Testis (tissue), 5 donors: ENCODE results near the gene SRP54. TPM values are rescaled to one million over a fixed set of nuclear protein-coding genes. Genes with fewer than 3 reads are reported as not detected.
A peak's percentile ranks its signal among the peaks of the same experiment; 100 is the strongest.

Experiments
- DNase-seq: peaks from one replicate; pipeline ENCODE4 v3.0.0-alpha.2; 2019
- H3K27ac ChIP-seq, 2 donors: fragments of 200-600 bp; sonication (generic); one replicate each; pipeline ENCODE4 v1.5.1; 2019
- H3K27me3 ChIP-seq: fragments of 200-600 bp; sonication (generic); one replicate; pipeline ENCODE4 v1.5.1; 2019
- H3K36me3 ChIP-seq: fragments of 200-600 bp; sonication (generic); one replicate; pipeline ENCODE4 v1.5.1; 2017; ENCODE audit warnings: low read depth; ENCODE audit errors: missing control alignments
- H3K4me1 ChIP-seq: fragments of 200-600 bp; sonication (generic); one replicate; pipeline ENCODE4 v1.5.1; 2019
- H3K4me3 ChIP-seq, 2 donors: fragments of 200-600 bp; sonication (generic); one replicate each; pipeline ENCODE4 v1.5.1; 2017 to 2019
- H3K9me3 ChIP-seq: fragments of 200-600 bp; sonication (generic); one replicate; pipeline ENCODE4 v1.5.1; 2017
- POLR2A ChIP-seq: fragments of 450-650 bp; IDR thresholded peaks from one replicate; pipeline ENCODE4 v1.6.1; 2017; ENCODE audit warnings: antibody characterized with exemption, mild to moderate bottlenecking, moderate library complexity
- WGBS, 2 donors: methylation state at CpG; one replicate each; pipeline ENCODE4 v1.1.5; 2018; 5-methylcytosine and 5-hydroxymethylcytosine counted together
- intact Hi-C: fragments of 100-400 bp; cut with DNase I; formaldehyde crosslinking; loops from one replicate; pipeline ENCODE4 v1.15.1; 2023; ENCODE audit warnings: low total_unique reads
- long read RNA-seq, 2 donors: transcript quantifications; one replicate each; lab custom pipeline, GENCODE V29; 2026
- polyA plus RNA-seq: library from polyadenylated mRNA; stranded (reverse); fragments of 350-450 nt; fragmentation: Illumina TruSeq; extraction: RNeasy Lipid Tissue Mini Kit (QIAGEN cat#74804); gene quantifications from one replicate; pipeline ENCODE4 v1.2.3, GENCODE V29; 2014; ENCODE audit warnings: low read depth, low replicate concordance; ENCODE audit not compliant: insufficient read depth
- total RNA-seq, 2 donors: library from RNA; depleted of rRNA; stranded (reverse); fragments of >200 nt; gene quantifications; one replicate each; pipeline ENCODE4 v1.2.3, GENCODE V29; 2016
- TF ChIP-seq, protein P1 (sequence below), 3 experiments: fragments of 450-650 bp in 2 of 3; fragments of 200-600 bp in 1 of 3; sonication (generic) in 1 of 3; IDR thresholded peaks; one replicate each; pipeline ENCODE4 v1.5.1; 2016 to 2019; ENCODE audit warnings: antibody characterized with exemption in 3 of 3, mild to moderate bottlenecking in 2 of 3, moderate library complexity in 1 of 3

Gene SRP54
- total RNA-seq (100 to 1,000 TPM in 1 of 2 donors, 10 to 100 TPM in 1; 84.1 to 132 TPM), polyA plus RNA-seq (78.5 TPM)
- long read RNA-seq, donor 1, transcript SRP54-201 (16 exons, 2,279 nt): major isoform, 25 of 29 reads
- long read RNA-seq, donor 1, partial matches to known transcripts: 0 of 29 reads
- long read RNA-seq, donor 1, other reads (novel, unspliced or antisense): 0 of 29 reads
- long read RNA-seq, donor 2, transcript SRP54-201 (16 exons, 2,279 nt): major isoform, 11 of 11 reads
- long read RNA-seq, donor 2, partial matches to known transcripts: 0 of 11 reads
- long read RNA-seq, donor 2, other reads (novel, unspliced or antisense): 0 of 11 reads

DNA sequence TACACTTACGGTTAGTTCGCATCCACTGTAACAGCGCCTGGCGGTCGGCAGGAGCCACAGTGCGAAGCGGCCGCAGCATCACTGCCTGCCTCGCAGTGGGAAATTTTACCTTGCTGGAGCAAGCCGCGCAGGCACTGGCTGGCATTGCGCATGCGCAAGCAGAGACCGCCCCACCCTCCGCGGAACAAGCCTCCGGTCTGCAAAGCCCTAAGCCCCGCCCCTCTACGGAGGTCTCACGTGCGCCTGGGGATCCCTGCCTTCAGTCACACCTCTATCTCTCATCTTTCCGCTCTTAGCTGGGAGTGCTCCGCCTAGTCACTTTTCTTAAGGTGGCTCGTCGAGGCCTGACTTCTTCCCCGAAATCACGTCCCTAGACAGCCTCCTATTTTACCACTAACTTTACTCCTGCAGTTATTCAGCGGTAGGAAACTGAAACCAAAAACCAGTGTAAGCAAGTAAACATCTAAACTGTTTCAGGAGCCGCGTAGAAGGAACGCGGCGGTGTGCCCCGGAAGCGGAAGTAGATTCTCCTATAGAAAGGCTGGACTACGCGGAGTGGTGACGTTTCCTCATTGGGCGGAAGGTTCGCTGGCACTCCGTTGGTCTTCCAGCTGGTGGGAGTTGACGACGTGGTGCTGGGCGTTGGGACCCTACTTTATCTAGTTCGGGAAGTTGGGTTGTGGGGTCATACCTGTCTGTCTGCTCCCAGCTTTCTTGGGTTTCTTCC, at the start of gene SRP54:
Gene SRP54, plus strand, starts transcription at position 572 of the 727 bp plus-strand sequence. CDS start 13,718 bp downstream, outside the sequence.
- Histone ChIP-seq H3K4me3 (peak within 1 kb of the TSS; percentile 79 to 92), H3K27me3 (no peaks in the 10 kb centered on the region), H3K9me3 (no peaks in the 10 kb centered on the region), H3K27ac (peak within 1 kb of the TSS; percentile 96 to 99), H3K36me3 (no peaks in the 10 kb centered on the region), H3K4me1 (peaks cover 24% of the 10 kb centered on the region)
- intact Hi-C loops: loop anchor here (5.0 kb wide), 1 partner anchor 110 kb away; no protein-coding TSS in a partner anchor
- peak; percentile 83 for TF ChIP-seq POLR2A
- TF ChIP-seq, protein P1, sequence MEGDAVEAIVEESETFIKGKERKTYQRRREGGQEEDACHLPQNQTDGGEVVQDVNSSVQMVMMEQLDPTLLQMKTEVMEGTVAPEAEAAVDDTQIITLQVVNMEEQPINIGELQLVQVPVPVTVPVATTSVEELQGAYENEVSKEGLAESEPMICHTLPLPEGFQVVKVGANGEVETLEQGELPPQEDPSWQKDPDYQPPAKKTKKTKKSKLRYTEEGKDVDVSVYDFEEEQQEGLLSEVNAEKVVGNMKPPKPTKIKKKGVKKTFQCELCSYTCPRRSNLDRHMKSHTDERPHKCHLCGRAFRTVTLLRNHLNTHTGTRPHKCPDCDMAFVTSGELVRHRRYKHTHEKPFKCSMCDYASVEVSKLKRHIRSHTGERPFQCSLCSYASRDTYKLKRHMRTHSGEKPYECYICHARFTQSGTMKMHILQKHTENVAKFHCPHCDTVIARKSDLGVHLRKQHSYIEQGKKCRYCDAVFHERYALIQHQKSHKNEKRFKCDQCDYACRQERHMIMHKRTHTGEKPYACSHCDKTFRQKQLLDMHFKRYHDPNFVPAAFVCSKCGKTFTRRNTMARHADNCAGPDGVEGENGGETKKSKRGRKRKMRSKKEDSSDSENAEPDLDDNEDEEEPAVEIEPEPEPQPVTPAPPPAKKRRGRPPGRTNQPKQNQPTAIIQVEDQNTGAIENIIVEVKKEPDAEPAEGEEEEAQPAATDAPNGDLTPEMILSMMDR (IDR thresholded peaks at IDR 0.05): peak in 2 of 3 experiments; percentile 32 to 54
- WGBS, 2 donors: 1% methylated on average over 42 to 45 of the region's 45 CpGs
- peak; percentile 99 for DNase-seq

DNA sequence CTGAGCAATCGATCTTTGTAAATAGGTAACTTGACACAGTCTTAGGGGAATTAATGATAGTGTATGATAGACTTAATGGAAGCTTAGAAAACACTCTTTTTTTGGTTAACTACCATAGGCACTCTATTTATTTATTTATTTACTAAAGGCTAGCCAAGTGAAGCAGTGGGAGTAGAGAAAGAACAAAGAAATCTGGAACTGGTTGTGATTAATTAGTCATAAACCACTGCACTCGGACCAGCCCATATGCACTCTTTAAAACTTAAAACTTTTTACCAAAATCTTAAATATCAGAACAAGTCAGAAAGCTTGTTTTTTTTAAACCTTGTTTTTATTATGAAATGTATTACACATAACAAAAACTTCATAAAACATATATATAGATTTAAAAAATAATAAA, 49.5 kb upstream of the SRP54 start:
- Histone ChIP-seq H3K27me3 (no peaks in the 10 kb centered on the region), H3K4me3 (no peak overlapping the region), H3K9me3 (no peaks in the 10 kb centered on the region), H3K4me1 (no peaks in the 10 kb centered on the region), H3K27ac (no peak overlapping the region), H3K36me3 (no peaks in the 10 kb centered on the region)
- TF ChIP-seq POLR2A: no peak
- TF ChIP-seq, protein P1 (IDR thresholded peaks at IDR 0.05): no peak
- no peak for DNase-seq
- intact Hi-C loops: no loop called here
- 75 to 79% methylated on average over 2 of the region's 2 CpGs for WGBS, 2 donors

DNA sequence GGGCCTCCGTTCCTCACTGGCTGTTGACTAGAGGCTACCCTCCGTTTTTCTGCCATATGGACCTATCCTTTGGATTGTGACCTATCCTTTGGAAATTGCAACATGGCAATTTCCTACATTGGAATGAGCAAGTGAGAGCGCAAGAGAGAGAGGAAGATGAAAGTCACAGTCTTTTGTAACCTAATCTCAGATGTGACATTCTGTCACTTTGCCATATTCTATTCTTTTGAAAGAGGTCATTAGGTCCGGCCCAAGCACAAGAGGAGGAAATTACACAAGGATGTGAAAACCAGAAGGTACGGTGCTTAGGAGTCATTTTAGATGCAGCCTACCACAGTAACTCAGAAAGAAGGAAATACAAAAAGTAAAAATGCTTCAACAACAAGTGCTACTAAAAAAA, 47.3 kb upstream of the SRP54 start:
- no peak for DNase-seq
- no peaks in the 10 kb centered on the region for H3K4me1 ChIP-seq
- TF ChIP-seq POLR2A: no peak
- TF ChIP-seq, protein P1 (IDR thresholded peaks at IDR 0.05): no peak
- no peak overlapping the region for H3K4me3 ChIP-seq
- no peak overlapping the region for H3K27ac ChIP-seq
- no peaks in the 10 kb centered on the region for H3K9me3 ChIP-seq
- H3K36me3 ChIP-seq: no peaks in the 10 kb centered on the region
- whole genome bisulfite sequencing, 2 donors: 65 to 69% methylated on average over 5 of the region's 5 CpGs
- intact Hi-C loops: no loop called here
- no peaks in the 10 kb centered on the region for H3K27me3 ChIP-seq

DNA sequence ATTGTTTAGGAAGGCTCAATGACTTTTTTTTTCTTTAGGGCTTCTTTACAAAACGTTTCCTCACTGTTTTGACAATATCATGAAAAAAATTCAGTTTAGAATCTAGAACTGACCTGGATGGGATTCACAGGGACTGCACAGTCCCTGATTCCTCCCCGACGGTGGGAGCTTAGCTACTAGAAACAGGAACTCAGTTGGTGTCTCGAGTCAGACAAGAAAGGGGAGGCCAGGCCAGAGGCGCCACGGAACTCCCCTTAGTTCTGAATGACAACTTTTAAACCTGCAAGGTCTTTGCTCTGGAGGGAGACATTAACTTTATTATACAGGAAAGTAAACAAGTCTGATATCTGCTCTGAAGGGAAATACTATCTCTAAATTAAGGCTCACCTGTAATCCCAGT, 45.4 kb upstream of the SRP54 start:
- H3K27me3 ChIP-seq: no peaks in the 10 kb centered on the region
- intact Hi-C loops: no loop called here
- no peak for DNase-seq
- no peak overlapping the region for H3K27ac ChIP-seq
- H3K36me3 ChIP-seq: no peaks in the 10 kb centered on the region
- TF ChIP-seq POLR2A: no peak
- TF ChIP-seq, protein P1 (IDR thresholded peaks at IDR 0.05): no peak
- H3K9me3 ChIP-seq: no peaks in the 10 kb centered on the region
- no peak overlapping the region for H3K4me3 ChIP-seq
- H3K4me1 ChIP-seq: no peaks in the 10 kb centered on the region
- WGBS, 2 donors: 80% methylated on average over 6 of the region's 6 CpGs
